ENCODE data around the gene DISC1.
"Not testable (repeated sequence)": the region's sequence is repeated elsewhere in the genome, so short reads cannot be mapped to it uniquely, and the experiment has no call there.

DISC1 gene

GRCh38 chr1:231779081-231779480, 152.5 kb downstream of the DISC1 start:
- FAIRE-seq, result no peak

- no peak for FAIRE-seq
Measured at GRCh38 chr1:231781892-231782291, 155.3 kb downstream of the DISC1 start.

- FAIRE-seq, result not testable (repeated sequence)
Measured at GRCh38 chr1:231785073-231785472, 158.5 kb downstream of the DISC1 start.

GRCh38 chr1:231786126-231786525, 159.5 kb downstream of the DISC1 start:
- FAIRE-seq, result peak; percentile 68

- FAIRE-seq, result no peak
Measured at GRCh38 chr1:231792634-231793033, 166.0 kb downstream of the DISC1 start.

GRCh38 chr1:231793893-231794292, 167.3 kb downstream of the DISC1 start:
- FAIRE-seq, result no peak

- no peak for FAIRE-seq
Measured at GRCh38 chr1:231796141-231796540, 169.6 kb downstream of the DISC1 start.

GRCh38 chr1:231799363-231799986, 172.9 kb downstream of the DISC1 start:
- no peak for FAIRE-seq

- FAIRE-seq, result no peak
Measured at GRCh38 chr1:231800108-231800507, 173.5 kb downstream of the DISC1 start.

GRCh38 chr1:231801042-231801585, 174.5 kb downstream of the DISC1 start:
- no peak for FAIRE-seq

- no peak for FAIRE-seq
Measured at GRCh38 chr1:231803353-231803752, 176.8 kb downstream of the DISC1 start.

GRCh38 chr1:231806623-231807495, 180.3 kb downstream of the DISC1 start:
- FAIRE-seq, result no peak

- no peak for FAIRE-seq
Measured at GRCh38 chr1:231807541-231807940, 181.0 kb downstream of the DISC1 start.

GRCh38 chr1:231808116-231808515, 181.5 kb downstream of the DISC1 start:
- FAIRE-seq, result no peak

- no peak for FAIRE-seq
Measured at GRCh38 chr1:231808990-231809389, 182.4 kb downstream of the DISC1 start.

GRCh38 chr1:231810415-231810814, 183.8 kb downstream of the DISC1 start:
- FAIRE-seq, result no peak

- no peak for FAIRE-seq
Measured at GRCh38 chr1:231814021-231814420, 187.4 kb downstream of the DISC1 start.

- FAIRE-seq, result no peak
Measured at GRCh38 chr1:231814521-231814920, 187.9 kb downstream of the DISC1 start.

- no peak for FAIRE-seq
Measured at GRCh38 chr1:231817801-231818200, 191.2 kb downstream of the DISC1 start.

- no peak for FAIRE-seq
Measured at GRCh38 chr1:231818337-231818736, 191.7 kb downstream of the DISC1 start.

GRCh38 chr1:231821281-231821680, 194.7 kb downstream of the DISC1 start:
- no peak for FAIRE-seq

GRCh38 chr1:231822041-231822440, 195.5 kb downstream of the DISC1 start:
- no peak for FAIRE-seq

- no peak for FAIRE-seq
Measured at GRCh38 chr1:231826566-231826965, 200.0 kb downstream of the DISC1 start.

Data from A204.1 (cell line).